ENCODE results near the gene RIMS1. TPM values are rescaled to one million over a fixed set of nuclear protein-coding genes. Genes with fewer than 3 reads are reported as not detected.

RIMS1 gene
- total and polyA plus RNA-seq, 2 of the 13 experiments (the other 11 are each of a cell fraction or from before 2014, with no cell fraction given), result not detected

DNA sequence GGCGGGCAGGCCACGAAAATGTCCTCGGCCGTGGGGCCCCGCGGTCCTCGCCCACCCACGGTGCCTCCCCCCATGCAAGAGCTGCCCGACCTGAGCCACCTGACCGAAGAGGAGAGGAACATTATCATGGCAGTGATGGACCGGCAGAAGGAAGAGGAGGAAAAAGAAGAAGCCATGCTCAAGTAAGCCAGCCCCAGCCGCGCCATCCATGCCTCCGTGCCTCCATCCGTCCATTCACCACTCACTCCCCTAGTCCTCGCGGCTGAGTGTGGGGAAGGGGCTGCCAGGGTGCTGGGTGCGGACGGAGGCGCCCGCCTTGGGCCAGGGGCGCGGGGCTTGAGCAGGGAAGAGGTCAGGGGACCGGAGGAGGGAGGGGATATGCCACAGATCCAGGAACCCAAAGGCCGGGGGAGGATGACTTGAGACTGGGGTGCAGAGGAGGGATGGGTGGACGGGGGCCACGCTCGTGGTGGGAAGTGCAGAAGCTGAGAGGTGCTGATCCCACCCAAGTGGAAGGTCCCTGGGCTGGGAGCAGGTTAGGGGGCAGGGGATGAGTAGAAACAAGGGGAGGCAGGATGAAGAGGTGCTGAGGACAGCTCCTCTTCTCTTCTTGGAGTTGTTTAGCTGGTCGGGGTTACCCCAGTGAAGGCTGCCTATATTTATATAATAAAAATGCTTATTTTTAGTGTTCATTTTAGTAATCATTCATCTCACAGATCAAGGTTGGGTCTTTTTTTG is 825 bp downstream of the RIMS1 start (continued):
- TF ChIP-seq SMARCC2 (IDR thresholded peaks at IDR 0.05) (no peak), FOXC1 (CRISPR knock-in tag; IDR thresholded peaks at IDR 0.05; ENCODE audit: borderline replicate concordance) (no peak)

DNA sequence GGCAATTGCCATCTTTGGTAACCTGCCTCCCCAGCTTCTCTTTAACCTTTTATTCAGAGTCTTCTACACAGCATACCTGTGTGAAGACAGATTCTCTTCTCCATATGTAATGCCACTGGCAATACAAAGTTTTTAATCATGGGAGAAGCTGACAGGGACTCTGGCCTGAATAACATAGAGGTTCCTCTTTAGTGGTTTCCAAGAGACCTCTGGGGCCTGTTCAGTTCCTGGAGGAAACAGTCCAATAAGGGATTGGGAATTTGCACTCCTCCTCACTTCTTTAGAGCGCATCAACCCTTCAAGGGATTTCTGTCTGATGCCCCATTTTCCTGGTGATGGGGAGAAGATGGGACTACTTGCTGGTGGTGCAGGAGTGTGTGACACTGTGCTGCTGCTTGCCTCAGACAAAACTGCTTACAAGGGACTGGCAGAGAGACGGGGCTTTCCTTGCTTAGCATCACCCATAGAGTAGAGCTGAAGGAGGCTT is 1.4 kb downstream of the RIMS1 start:
- Histone ChIP-seq H3K9ac (ENCODE audit: insufficient read depth, low read depth, low read length) (no peak overlapping the region), H3K36me3 (replicated peaks in 1 of 2; ENCODE audit: control insufficient read depth in 1 of 2, insufficient read depth in 2 of 2, low read length in 2 of 2) (no peaks in the 10 kb centered on the region), H3K4me1 (ENCODE audit: insufficient read depth, low read length) (no peaks in the 10 kb centered on the region), H3K79me2 (ENCODE audit: insufficient read depth, low read length) (no peaks in the 10 kb centered on the region), H3K4me3 (replicated peaks in 1 of 3; ENCODE audit: insufficient read depth in 1 of 3, low read depth in 2 of 3, low read length in 3 of 3) (no peak overlapping the region), H3K27ac (ENCODE audit: extremely low read length, insufficient read depth, low read length) (no peak overlapping the region), H4K20me1 (ENCODE audit: insufficient read depth, low read length) (no peaks in the 10 kb centered on the region), H2AFZ (ENCODE audit: low read length) (no peak overlapping the region), H3K27me3 (ENCODE audit: control insufficient read depth in 1 of 2, insufficient read depth in 2 of 2, low read length in 2 of 2) (peaks cover 0 to 17% of the 10 kb centered on the region in 2 experiments; a peak in 2 of 5 replicates), H3K4me2 (ENCODE audit: low read depth, low read length) (no peak overlapping the region), H3K9me3 (ENCODE audit: low read length) (no peaks in the 10 kb centered on the region)
- in situ Hi-C loops (cut with HindIII; ENCODE audit: extremely low pct_ligation_motif_present, low pct_unique_long_range_greater_than_20kb) (no loop called here), intact Hi-C loops (cut with micrococcal nuclease; ENCODE audit: unreplicated experiment) (no loop called here)
- DNase-seq (ENCODE audit: low spot score) (no peak), ATAC-seq (no peak), FAIRE-seq (no peak)
- CTCF ChIA-PET (ENCODE audit: low intra/inter-chr PET ratio, low total read pairs), result no interaction called here
- TF ChIP-seq, protein P1, sequence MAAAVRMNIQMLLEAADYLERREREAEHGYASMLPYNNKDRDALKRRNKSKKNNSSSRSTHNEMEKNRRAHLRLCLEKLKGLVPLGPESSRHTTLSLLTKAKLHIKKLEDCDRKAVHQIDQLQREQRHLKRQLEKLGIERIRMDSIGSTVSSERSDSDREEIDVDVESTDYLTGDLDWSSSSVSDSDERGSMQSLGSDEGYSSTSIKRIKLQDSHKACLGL (CRISPR knock-in tag; IDR thresholded peaks at IDR 0.05), result no peak
- TF ChIP-seq, protein P2, sequence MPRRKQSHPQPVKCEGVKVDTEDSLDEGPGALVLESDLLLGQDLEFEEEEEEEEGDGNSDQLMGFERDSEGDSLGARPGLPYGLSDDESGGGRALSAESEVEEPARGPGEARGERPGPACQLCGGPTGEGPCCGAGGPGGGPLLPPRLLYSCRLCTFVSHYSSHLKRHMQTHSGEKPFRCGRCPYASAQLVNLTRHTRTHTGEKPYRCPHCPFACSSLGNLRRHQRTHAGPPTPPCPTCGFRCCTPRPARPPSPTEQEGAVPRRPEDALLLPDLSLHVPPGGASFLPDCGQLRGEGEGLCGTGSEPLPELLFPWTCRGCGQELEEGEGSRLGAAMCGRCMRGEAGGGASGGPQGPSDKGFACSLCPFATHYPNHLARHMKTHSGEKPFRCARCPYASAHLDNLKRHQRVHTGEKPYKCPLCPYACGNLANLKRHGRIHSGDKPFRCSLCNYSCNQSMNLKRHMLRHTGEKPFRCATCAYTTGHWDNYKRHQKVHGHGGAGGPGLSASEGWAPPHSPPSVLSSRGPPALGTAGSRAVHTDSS (CRISPR knock-in tag; conservative IDR thresholded peaks at IDR 0.05), result no peak
- 0% methylated on average over 1 of the region's 2 CpGs for WGBS (ENCODE audit: low lambda C conversion rate)
- no TSS peak for BruUV-seq (replicated peaks)
- POLR2A ChIA-PET, result no interaction called here

All from HepG2 (cell line).